Measurements from ENCODE around the gene PLEKHM3.

GRCh38 chr2:207928079-207928478 lies 97.2 kb downstream of the PLEKHM3 start:
- TF ChIP-seq CTCF (IDR thresholded peaks at IDR 0.05; ENCODE audit: low read depth, low read length) (no peak), EZH2phosphoT487 (IDR thresholded peaks at IDR 0.05; ENCODE audit: low read depth) (no peak)

Data from OCI-LY3 (cell line).